GM06990 (cell line): ENCODE measurements around the gene VAV3.

ENCODE experiments used
- DNase-seq: peaks from one replicate; pipeline ENCODE4 v3.0.0-alpha.2; 2011; ENCODE audit not compliant: insufficient read length; ENCODE audit errors: extremely low read depth
- H3K27me3 ChIP-seq: replicated peaks from 2 replicates; pipeline ENCODE4 v1.6.0; 2011; ENCODE audit warnings: low read length; ENCODE audit not compliant: control insufficient read depth, insufficient read depth
- H3K36me3 ChIP-seq: 2 replicates; pipeline ENCODE4 v1.5.1; 2011; ENCODE audit warnings: low read length; ENCODE audit not compliant: control insufficient read depth, insufficient read depth
- H3K4me3 ChIP-seq: replicated peaks from 2 replicates; pipeline ENCODE4 v1.5.1; 2011; ENCODE audit warnings: low read depth, mild to moderate bottlenecking, control low read depth, low read length
- CTCF ChIP-seq: IDR thresholded peaks from 2 replicates; pipeline ENCODE4 v1.5.1; 2011; ENCODE audit warnings: low read length, control low read depth, mild to moderate bottlenecking, inconsistent platforms; ENCODE audit not compliant: insufficient read depth, poor library complexity, severe bottlenecking

The VAV3 gene

GRCh38 chr1:107993920-107994319 is 28.9 kb upstream of the VAV3 start:
- H3K36me3 ChIP-seq = no peaks in the 10 kb centered on the region
- no peak for DNase-seq
- TF ChIP-seq CTCF = no peak
- no peak overlapping the region for H3K4me3 ChIP-seq
- no peaks in the 10 kb centered on the region; the same call in 1 of the 2 replicates for H3K27me3 ChIP-seq

GRCh38 chr1:107992347-107992746 is 27.4 kb upstream of the VAV3 start:
- Histone ChIP-seq H3K27me3 (no peaks in the 10 kb centered on the region; the same call in 1 of the 2 replicates), H3K36me3 (no peaks in the 10 kb centered on the region), H3K4me3 (no peak overlapping the region)
- no peak for DNase-seq
- no peak for TF ChIP-seq CTCF

- TF ChIP-seq CTCF = no peak
- H3K27me3 ChIP-seq = no peaks in the 10 kb centered on the region; the same call in 1 of the 2 replicates
- no peak overlapping the region for H3K4me3 ChIP-seq
- H3K36me3 ChIP-seq = no peaks in the 10 kb centered on the region
- no peak for DNase-seq
Observed at GRCh38 chr1:107991371-107992066, 26.5 kb upstream of the VAV3 start.

- no peak for TF ChIP-seq CTCF
- Histone ChIP-seq H3K36me3 (no peaks in the 10 kb centered on the region), H3K4me3 (no peak overlapping the region), H3K27me3 (no peaks in the 10 kb centered on the region; the same call in 1 of the 2 replicates)
- DNase-seq = no peak
Observed at GRCh38 chr1:107990606-107991005, 25.6 kb upstream of the VAV3 start.

- Histone ChIP-seq H3K4me3 (no peak overlapping the region), H3K36me3 (no peaks in the 10 kb centered on the region), H3K27me3 (no peaks in the 10 kb centered on the region)
- no peak for TF ChIP-seq CTCF
- no peak for DNase-seq
Observed at GRCh38 chr1:107981277-107981676, 16.3 kb upstream of the VAV3 start.

- Histone ChIP-seq H3K4me3 (no peak overlapping the region), H3K36me3 (no peaks in the 10 kb centered on the region), H3K27me3 (no peaks in the 10 kb centered on the region)
- DNase-seq = no peak
- no peak for TF ChIP-seq CTCF
Observed at GRCh38 chr1:107979926-107980325, 14.9 kb upstream of the VAV3 start.
